Stimulated activated memory B cell treated with anti-CD40 and anti-IgM and Interleukin-4, amounts not matched to agents 10 μg/mL and 1 μg/mL and 100 μg/mL, for 72 hours (primary cell): Measurements from ENCODE around the gene PEX16.
"Not testable (repeated sequence)": the region's sequence is repeated elsewhere in the genome, so short reads cannot be mapped to it uniquely, and the experiment has no call there.

Source experiments
- ATAC-seq: fragments of 150-1000 bp; cut with Tn5 transposase; 2 replicates; pipeline ENCODE4 v1.10.0; 2021
- H3K27ac Mint-ChIP-seq: one replicate; pipeline ENCODE4 v1.8.0; 2022; ENCODE audit warnings: mild to moderate bottlenecking, mixed read lengths
- H3K27me3 Mint-ChIP-seq: one replicate; pipeline ENCODE4 v1.8.0; 2022; ENCODE audit warnings: mixed read lengths
- H3K36me3 Mint-ChIP-seq: one replicate; pipeline ENCODE4 v1.8.0; 2022; ENCODE audit warnings: mixed read lengths
- H3K4me1 Mint-ChIP-seq: one replicate; pipeline ENCODE4 v1.8.0; 2022; ENCODE audit warnings: mixed read lengths
- H3K4me3 Mint-ChIP-seq: one replicate; pipeline ENCODE4 v1.8.0; 2022; ENCODE audit warnings: mild to moderate bottlenecking, moderate library complexity, mixed read lengths
- H3K9me3 Mint-ChIP-seq: one replicate; pipeline ENCODE4 v1.8.0; 2022; ENCODE audit warnings: mixed read lengths

The PEX16 gene

GRCh38 chr11:45900916-45901617 lies 16.6 kb downstream of the PEX16 start:
- Mint-ChIP-seq H3K4me3 (peak overlapping the region; percentile 11), H3K4me1 (peaks cover 20% of the 10 kb centered on the region), H3K36me3 (no peaks in the 10 kb centered on the region), H3K27me3 (peaks cover 40% of the 10 kb centered on the region), H3K9me3 (no peaks in the 10 kb centered on the region), H3K27ac (no peak overlapping the region)
- no peak for ATAC-seq

- H3K4me3 Mint-ChIP-seq: peak overlapping the region; percentile 74
- peaks cover 47% of the 10 kb centered on the region for H3K27me3 Mint-ChIP-seq
- H3K4me1 Mint-ChIP-seq: peaks cover 17% of the 10 kb centered on the region
- H3K27ac Mint-ChIP-seq, H3K9me3 Mint-ChIP-seq, H3K36me3 Mint-ChIP-seq: not testable (repeated sequence)
- ATAC-seq: peak; percentile 1
These were observed 17.4 kb downstream of the PEX16 start for GRCh38 chr11:45900175-45900800.

GRCh38 chr11:45899448-45900174 lies 18.1 kb downstream of the PEX16 start:
- no peak overlapping the region for H3K27ac Mint-ChIP-seq
- no peaks in the 10 kb centered on the region for H3K36me3 Mint-ChIP-seq
- peak; percentile 85 for ATAC-seq
- peaks cover 17% of the 10 kb centered on the region for H3K4me1 Mint-ChIP-seq
- H3K9me3 Mint-ChIP-seq: no peaks in the 10 kb centered on the region
- peaks cover 54% of the 10 kb centered on the region for H3K27me3 Mint-ChIP-seq
- H3K4me3 Mint-ChIP-seq: peak overlapping the region; percentile 74

- H3K27ac Mint-ChIP-seq: no peak overlapping the region
- H3K27me3 Mint-ChIP-seq: peaks cover 60% of the 10 kb centered on the region
- no peaks in the 10 kb centered on the region for H3K36me3 Mint-ChIP-seq
- H3K4me1 Mint-ChIP-seq: peaks cover 17% of the 10 kb centered on the region
- H3K4me3 Mint-ChIP-seq: peak overlapping the region; percentile 74
- H3K9me3 Mint-ChIP-seq: no peaks in the 10 kb centered on the region
- ATAC-seq: no peak
These were observed 18.6 kb downstream of the PEX16 start for GRCh38 chr11:45899086-45899447.

- Mint-ChIP-seq H3K36me3 (no peaks in the 10 kb centered on the region), H3K4me3 (no peak overlapping the region), H3K4me1 (peaks cover 17% of the 10 kb centered on the region), H3K27me3 (peaks cover 68% of the 10 kb centered on the region), H3K27ac (no peak overlapping the region), H3K9me3 (no peaks in the 10 kb centered on the region)
- ATAC-seq: no peak
These were observed 20.1 kb downstream of the PEX16 start for GRCh38 chr11:45897556-45897955.

- ATAC-seq: no peak
- H3K4me1 Mint-ChIP-seq: peaks cover 17% of the 10 kb centered on the region
- peaks cover 68% of the 10 kb centered on the region for H3K27me3 Mint-ChIP-seq
- no peaks in the 10 kb centered on the region for H3K36me3 Mint-ChIP-seq
- no peak overlapping the region for H3K4me3 Mint-ChIP-seq
- H3K9me3 Mint-ChIP-seq: no peaks in the 10 kb centered on the region
- H3K27ac Mint-ChIP-seq: no peak overlapping the region
These were observed 21.2 kb downstream of the PEX16 start for GRCh38 chr11:45896422-45896984.

- H3K4me1 Mint-ChIP-seq: peaks cover 14% of the 10 kb centered on the region
- H3K9me3 Mint-ChIP-seq: no peaks in the 10 kb centered on the region
- no peak overlapping the region for H3K4me3 Mint-ChIP-seq
- H3K27me3 Mint-ChIP-seq: peaks cover 65% of the 10 kb centered on the region
- no peak for ATAC-seq
- no peak overlapping the region for H3K27ac Mint-ChIP-seq
- no peaks in the 10 kb centered on the region for H3K36me3 Mint-ChIP-seq
These were observed 22.0 kb downstream of the PEX16 start for GRCh38 chr11:45895553-45896259.

GRCh38 chr11:45894555-45895247 lies 23.0 kb downstream of the PEX16 start:
- no peak for ATAC-seq
- Mint-ChIP-seq H3K36me3 (peaks cover 4% of the 10 kb centered on the region), H3K27ac (no peak overlapping the region), H3K4me1 (peaks cover 11% of the 10 kb centered on the region), H3K27me3 (peaks cover 70% of the 10 kb centered on the region), H3K9me3 (no peaks in the 10 kb centered on the region), H3K4me3 (no peak overlapping the region)

GRCh38 chr11:45892856-45893255 lies 24.8 kb downstream of the PEX16 start:
- Mint-ChIP-seq H3K9me3 (no peaks in the 10 kb centered on the region), H3K4me1 (no peaks in the 10 kb centered on the region), H3K4me3 (no peak overlapping the region), H3K27ac (no peak overlapping the region), H3K36me3 (peaks cover 4% of the 10 kb centered on the region), H3K27me3 (peaks cover 60% of the 10 kb centered on the region)
- ATAC-seq: no peak

GRCh38 chr11:45890886-45891550 lies 26.7 kb downstream of the PEX16 start:
- ATAC-seq: no peak
- Mint-ChIP-seq H3K4me3 (no peak overlapping the region), H3K27me3 (peaks cover 43% of the 10 kb centered on the region), H3K9me3 (no peaks in the 10 kb centered on the region), H3K36me3 (peaks cover 4% of the 10 kb centered on the region), H3K27ac (no peak overlapping the region), H3K4me1 (no peaks in the 10 kb centered on the region)

GRCh38 chr11:45889966-45890365 lies 27.7 kb downstream of the PEX16 start:
- H3K27ac Mint-ChIP-seq: no peak overlapping the region

GRCh38 chr11:45889555-45889954 lies 28.1 kb downstream of the PEX16 start:
- Mint-ChIP-seq H3K4me3 (no peak overlapping the region), H3K36me3 (peaks cover 4% of the 10 kb centered on the region), H3K27me3 (peaks cover 29% of the 10 kb centered on the region), H3K4me1 (peaks cover 9% of the 10 kb centered on the region), H3K9me3 (no peaks in the 10 kb centered on the region), H3K27ac (no peak overlapping the region)
- ATAC-seq: no peak

More at GRCh38 chr11:45889966-45890365, 27.7 kb downstream of the PEX16 start:
- Mint-ChIP-seq H3K4me1 (peaks cover 5% of the 10 kb centered on the region), H3K4me3 (no peak overlapping the region), H3K36me3 (peaks cover 4% of the 10 kb centered on the region), H3K27me3 (peaks cover 33% of the 10 kb centered on the region), H3K9me3 (no peaks in the 10 kb centered on the region)
- no peak for ATAC-seq

GRCh38 chr11:45887587-45887986 lies 30.1 kb downstream of the PEX16 start:
- no peak overlapping the region for H3K27ac Mint-ChIP-seq
- H3K36me3 Mint-ChIP-seq: peaks cover 10% of the 10 kb centered on the region
- peaks cover 15% of the 10 kb centered on the region for H3K4me1 Mint-ChIP-seq
- H3K27me3 Mint-ChIP-seq: peaks cover 15% of the 10 kb centered on the region
- no peak overlapping the region for H3K4me3 Mint-ChIP-seq
- H3K9me3 Mint-ChIP-seq: no peaks in the 10 kb centered on the region
- ATAC-seq: no peak
